ENCODE measurements around the gene DQX1.
A peak's percentile ranks its signal among the peaks of the same experiment; 100 is the strongest.

DQX1 gene

GRCh38 chr2:74481961-74482800 lies 43.9 kb downstream of the DQX1 start (continued):
- TF ChIP-seq ZNF629 (tag by site-specific recombination; IDR thresholded peaks at IDR 0.05): no peak
- TF ChIP-seq ZNF350 (tag by site-specific recombination; IDR thresholded peaks at IDR 0.05): no peak
- no peak for TF ChIP-seq KLF10 (tag by site-specific recombination; IDR thresholded peaks at IDR 0.05)
- TF ChIP-seq ZNF335 (tag by site-specific recombination; conservative IDR thresholded peaks at IDR 0.05): no peak
- no peak for TF ChIP-seq BCL6B (tag by site-specific recombination; IDR thresholded peaks at IDR 0.05)
- TF ChIP-seq ZSCAN5A (tag by site-specific recombination; IDR thresholded peaks at IDR 0.05): no peak
- TF ChIP-seq SP3 (tag by site-specific recombination; IDR thresholded peaks at IDR 0.05): no peak
- TF ChIP-seq ZNF561 (tag by site-specific recombination; IDR thresholded peaks at IDR 0.05; ENCODE audit: borderline replicate concordance): no peak; the same call in 1 of the 2 replicates
- TF ChIP-seq ZNF146 (tag by site-specific recombination; IDR thresholded peaks at IDR 0.05): no peak
- TF ChIP-seq, protein P1, sequence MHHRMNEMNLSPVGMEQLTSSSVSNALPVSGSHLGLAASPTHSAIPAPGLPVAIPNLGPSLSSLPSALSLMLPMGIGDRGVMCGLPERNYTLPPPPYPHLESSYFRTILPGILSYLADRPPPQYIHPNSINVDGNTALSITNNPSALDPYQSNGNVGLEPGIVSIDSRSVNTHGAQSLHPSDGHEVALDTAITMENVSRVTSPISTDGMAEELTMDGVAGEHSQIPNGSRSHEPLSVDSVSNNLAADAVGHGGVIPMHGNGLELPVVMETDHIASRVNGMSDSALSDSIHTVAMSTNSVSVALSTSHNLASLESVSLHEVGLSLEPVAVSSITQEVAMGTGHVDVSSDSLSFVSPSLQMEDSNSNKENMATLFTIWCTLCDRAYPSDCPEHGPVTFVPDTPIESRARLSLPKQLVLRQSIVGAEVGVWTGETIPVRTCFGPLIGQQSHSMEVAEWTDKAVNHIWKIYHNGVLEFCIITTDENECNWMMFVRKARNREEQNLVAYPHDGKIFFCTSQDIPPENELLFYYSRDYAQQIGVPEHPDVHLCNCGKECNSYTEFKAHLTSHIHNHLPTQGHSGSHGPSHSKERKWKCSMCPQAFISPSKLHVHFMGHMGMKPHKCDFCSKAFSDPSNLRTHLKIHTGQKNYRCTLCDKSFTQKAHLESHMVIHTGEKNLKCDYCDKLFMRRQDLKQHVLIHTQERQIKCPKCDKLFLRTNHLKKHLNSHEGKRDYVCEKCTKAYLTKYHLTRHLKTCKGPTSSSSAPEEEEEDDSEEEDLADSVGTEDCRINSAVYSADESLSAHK (tag by site-specific recombination; IDR thresholded peaks at IDR 0.05): no peak
- 0 out of 2 replicates have a peak, but pooled peaks have one; percentile 5 for TF ChIP-seq EGR2 (tag by site-specific recombination; IDR thresholded peaks at IDR 0.05; ENCODE audit: low read depth)
- no peak for TF ChIP-seq HOXA7 (CRISPR knock-in tag; IDR thresholded peaks at IDR 0.05; ENCODE audit: borderline replicate concordance)
- TF ChIP-seq MEIS1 (CRISPR knock-in tag; IDR thresholded peaks at IDR 0.05; ENCODE audit: borderline replicate concordance): no peak
- TF ChIP-seq ZNF704 (tag by site-specific recombination; IDR thresholded peaks at IDR 0.05): no peak
- no peak for TF ChIP-seq ZBTB1 (tag by site-specific recombination; IDR thresholded peaks at IDR 0.05)
- no peak for TF ChIP-seq ZNF140 (tag by site-specific recombination; IDR thresholded peaks at IDR 0.05)
- TF ChIP-seq SETDB1 (IDR thresholded peaks at IDR 0.05; ENCODE audit: insufficient read length, low read length): no peak
- TF ChIP-seq ZNF175 (tag by site-specific recombination; IDR thresholded peaks at IDR 0.05): no peak
- TF ChIP-seq ZFP3 (tag by site-specific recombination; IDR thresholded peaks at IDR 0.05; ENCODE audit: low read depth): no peak
- no peak for TF ChIP-seq ZNF791 (tag by site-specific recombination; IDR thresholded peaks at IDR 0.05)
- TF ChIP-seq KLF9 (tag by site-specific recombination; IDR thresholded peaks at IDR 0.05; ENCODE audit: low read depth): 0 out of 2 replicates have a peak, but pooled peaks have one; percentile 12
- no peak for TF ChIP-seq ZSCAN18 (tag by site-specific recombination; IDR thresholded peaks at IDR 0.05)
- TF ChIP-seq TCF7L2 (IDR thresholded peaks at IDR 0.05; ENCODE audit: borderline replicate concordance, low read depth, low read length): no peak
- TF ChIP-seq ZNF677 (tag by site-specific recombination; IDR thresholded peaks at IDR 0.05): no peak
- no peak for TF ChIP-seq ZNF555 (tag by site-specific recombination; conservative IDR thresholded peaks at IDR 0.05)
- no peak for TF ChIP-seq ZNF777 (tag by site-specific recombination; IDR thresholded peaks at IDR 0.05; ENCODE audit: borderline replicate concordance)
- no peak for TF ChIP-seq ZNF112 (tag by site-specific recombination; IDR thresholded peaks at IDR 0.05)
- TF ChIP-seq, protein P2, sequence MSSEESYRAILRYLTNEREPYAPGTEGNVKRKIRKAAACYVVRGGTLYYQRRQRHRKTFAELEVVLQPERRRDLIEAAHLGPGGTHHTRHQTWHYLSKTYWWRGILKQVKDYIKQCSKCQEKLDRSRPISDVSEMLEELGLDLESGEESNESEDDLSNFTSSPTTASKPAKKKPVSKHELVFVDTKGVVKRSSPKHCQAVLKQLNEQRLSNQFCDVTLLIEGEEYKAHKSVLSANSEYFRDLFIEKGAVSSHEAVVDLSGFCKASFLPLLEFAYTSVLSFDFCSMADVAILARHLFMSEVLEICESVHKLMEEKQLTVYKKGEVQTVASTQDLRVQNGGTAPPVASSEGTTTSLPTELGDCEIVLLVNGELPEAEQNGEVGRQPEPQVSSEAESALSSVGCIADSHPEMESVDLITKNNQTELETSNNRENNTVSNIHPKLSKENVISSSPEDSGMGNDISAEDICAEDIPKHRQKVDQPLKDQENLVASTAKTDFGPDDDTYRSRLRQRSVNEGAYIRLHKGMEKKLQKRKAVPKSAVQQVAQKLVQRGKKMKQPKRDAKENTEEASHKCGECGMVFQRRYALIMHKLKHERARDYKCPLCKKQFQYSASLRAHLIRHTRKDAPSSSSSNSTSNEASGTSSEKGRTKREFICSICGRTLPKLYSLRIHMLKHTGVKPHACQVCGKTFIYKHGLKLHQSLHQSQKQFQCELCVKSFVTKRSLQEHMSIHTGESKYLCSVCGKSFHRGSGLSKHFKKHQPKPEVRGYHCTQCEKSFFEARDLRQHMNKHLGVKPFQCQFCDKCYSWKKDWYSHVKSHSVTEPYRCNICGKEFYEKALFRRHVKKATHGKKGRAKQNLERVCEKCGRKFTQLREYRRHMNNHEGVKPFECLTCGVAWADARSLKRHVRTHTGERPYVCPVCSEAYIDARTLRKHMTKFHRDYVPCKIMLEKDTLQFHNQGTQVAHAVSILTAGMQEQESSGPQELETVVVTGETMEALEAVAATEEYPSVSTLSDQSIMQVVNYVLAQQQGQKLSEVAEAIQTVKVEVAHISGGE (tag by site-specific recombination; conservative IDR thresholded peaks at IDR 0.05; ENCODE audit: low read depth): no peak
- TF ChIP-seq ZBTB17 (tag by site-specific recombination; IDR thresholded peaks at IDR 0.05): peak; percentile 34; the same call in 1 of the 2 replicates
